Skin epidermis (tissue), 12 donors: ENCODE results near the gene CEP83.
"Not testable (repeated sequence)": the region's sequence is repeated elsewhere in the genome, so short reads cannot be mapped to it uniquely, and the experiment has no call there.

ENCODE experiments used
- H3K27ac ChIP-seq, 21 experiments: fragments of 200-600 bp; sonication (generic) in 11 of 21; one replicate each; pipeline ENCODE4 v1.5.0; 2020; ENCODE audit warnings: mild to moderate bottlenecking in 3 of 21, inconsistent platforms in 2 of 21, moderate library complexity in 2 of 21
- H3K4me3 ChIP-seq, 7 experiments: fragments of 200-600 bp; sonication (generic) in 2 of 7; one replicate each; pipeline ENCODE4 v1.5.0; 2020; ENCODE audit warnings: inconsistent platforms in 2 of 7, mild to moderate bottlenecking in 2 of 7, moderate library complexity in 1 of 7

The CEP83 gene

GRCh38 chr12:94434171-94434570, 25.5 kb downstream of the CEP83 start:
- Histone ChIP-seq H3K4me3 (no peak overlapping the region), H3K27ac (no peak overlapping the region)

GRCh38 chr12:94433744-94434143, 25.9 kb downstream of the CEP83 start:
- Histone ChIP-seq H3K4me3 (no peak overlapping the region), H3K27ac (no peak overlapping the region)

GRCh38 chr12:94430304-94430703, 29.4 kb downstream of the CEP83 start:
- H3K27ac ChIP-seq: no peak overlapping the region
- no peak overlapping the region for H3K4me3 ChIP-seq

GRCh38 chr12:94429633-94430032, 30.0 kb downstream of the CEP83 start:
- Histone ChIP-seq H3K4me3 (no peak overlapping the region), H3K27ac (no peak overlapping the region)

- no peak overlapping the region for H3K27ac ChIP-seq
- no peak overlapping the region for H3K4me3 ChIP-seq
Measured at GRCh38 chr12:94429191-94429590, 30.5 kb downstream of the CEP83 start.

GRCh38 chr12:94427501-94428381, 31.9 kb downstream of the CEP83 start:
- Histone ChIP-seq H3K27ac (peak overlapping the region in 1 of 21 experiments; percentile 36), H3K4me3 (no peak overlapping the region)

- no peak overlapping the region for H3K27ac ChIP-seq
- no peak overlapping the region for H3K4me3 ChIP-seq
Measured at GRCh38 chr12:94426049-94426448, 33.6 kb downstream of the CEP83 start.

- not testable (repeated sequence) for H3K4me3 ChIP-seq
Measured at GRCh38 chr12:94424830-94425229, 34.8 kb downstream of the CEP83 start.

GRCh38 chr12:94421868-94422740, 37.6 kb downstream of the CEP83 start:
- no peak overlapping the region for H3K27ac ChIP-seq
- H3K4me3 ChIP-seq: no peak overlapping the region

More at GRCh38 chr12:94424830-94425229, 34.8 kb downstream of the CEP83 start:
- H3K27ac ChIP-seq: not testable (repeated sequence)

- H3K4me3 ChIP-seq: no peak overlapping the region
- no peak overlapping the region for H3K27ac ChIP-seq
Measured at GRCh38 chr12:94418517-94418916, 41.1 kb downstream of the CEP83 start.

- Histone ChIP-seq H3K4me3 (no peak overlapping the region), H3K27ac (no peak overlapping the region)
Measured at GRCh38 chr12:94416613-94417012, 43.1 kb downstream of the CEP83 start.

- H3K4me3 ChIP-seq: no peak overlapping the region
- no peak overlapping the region for H3K27ac ChIP-seq
Measured at GRCh38 chr12:94415066-94415465, 44.6 kb downstream of the CEP83 start.

- Histone ChIP-seq H3K27ac (peak overlapping the region in 7 of 21 experiments; percentile 8 to 71 (median 33)), H3K4me3 (peak overlapping the region in 1 of 7 experiments; percentile 17)
Measured at GRCh38 chr12:94405413-94406116, 54.1 kb downstream of the CEP83 start.

- Histone ChIP-seq H3K27ac (peak overlapping the region in 2 of 21 experiments; percentile 4 to 33), H3K4me3 (no peak overlapping the region)
Measured at GRCh38 chr12:94404854-94405253, 54.8 kb downstream of the CEP83 start.

GRCh38 chr12:94401326-94401725, 58.3 kb downstream of the CEP83 start:
- Histone ChIP-seq H3K27ac (no peak overlapping the region), H3K4me3 (no peak overlapping the region)

- not testable (repeated sequence) for H3K4me3 ChIP-seq, H3K27ac ChIP-seq
Measured at GRCh38 chr12:94398685-94399084, 61.0 kb downstream of the CEP83 start.

GRCh38 chr12:94397401-94397800, 62.3 kb downstream of the CEP83 start:
- Histone ChIP-seq H3K4me3 (no peak overlapping the region), H3K27ac (no peak overlapping the region)

GRCh38 chr12:94396014-94396413, 63.7 kb downstream of the CEP83 start:
- not testable (repeated sequence) for H3K27ac ChIP-seq

GRCh38 chr12:94390130-94390485, 69.6 kb downstream of the CEP83 start:
- H3K27ac ChIP-seq: no peak overlapping the region

More at GRCh38 chr12:94396014-94396413, 63.7 kb downstream of the CEP83 start:
- H3K4me3 ChIP-seq: not testable (repeated sequence)

GRCh38 chr12:94389482-94390129, 70.1 kb downstream of the CEP83 start:
- H3K27ac ChIP-seq, H3K4me3 ChIP-seq: not testable (repeated sequence)

More at GRCh38 chr12:94390130-94390485, 69.6 kb downstream of the CEP83 start:
- no peak overlapping the region for H3K4me3 ChIP-seq
